Stimulated activated CD4-positive, alpha-beta T cell treated with anti-CD3 and anti-CD28 coated beads, TNF-alpha, amount 100 ng/mL, for 48 hours (primary cell): Measurements from ENCODE around the gene SCART1.
"Not testable (repeated sequence)": the region's sequence is repeated elsewhere in the genome, so short reads cannot be mapped to it uniquely, and the experiment has no call there.

Source experiments
- DNase-seq, 3 donors: peaks; one replicate each; pipeline ENCODE4 v3.0.0-alpha.2; 2020; ENCODE audit warnings: low read depth in 3 of 3

Gene SCART1

DNA sequence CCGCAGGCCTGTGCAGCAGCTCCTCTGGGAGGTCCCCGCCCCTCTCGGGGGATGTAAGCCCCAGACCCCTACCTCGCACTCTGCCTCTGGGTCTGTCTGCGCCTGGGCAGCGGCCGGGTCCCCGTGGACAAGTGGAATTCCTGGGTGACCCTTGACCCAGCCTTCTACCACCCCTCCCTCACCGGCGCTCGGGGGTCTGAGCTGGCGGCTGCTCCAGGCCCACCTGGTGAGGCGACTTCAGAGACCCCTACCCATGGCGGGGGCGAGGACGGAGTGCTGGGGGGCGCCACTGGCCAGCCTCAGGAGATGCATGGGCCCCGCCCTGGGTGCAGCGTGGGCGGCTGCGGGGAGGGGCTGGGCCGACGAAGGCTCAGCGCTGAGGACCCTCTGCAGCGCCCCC lies 21.0 kb upstream of the SCART1 start:
- not testable (repeated sequence) for DNase-seq

DNA sequence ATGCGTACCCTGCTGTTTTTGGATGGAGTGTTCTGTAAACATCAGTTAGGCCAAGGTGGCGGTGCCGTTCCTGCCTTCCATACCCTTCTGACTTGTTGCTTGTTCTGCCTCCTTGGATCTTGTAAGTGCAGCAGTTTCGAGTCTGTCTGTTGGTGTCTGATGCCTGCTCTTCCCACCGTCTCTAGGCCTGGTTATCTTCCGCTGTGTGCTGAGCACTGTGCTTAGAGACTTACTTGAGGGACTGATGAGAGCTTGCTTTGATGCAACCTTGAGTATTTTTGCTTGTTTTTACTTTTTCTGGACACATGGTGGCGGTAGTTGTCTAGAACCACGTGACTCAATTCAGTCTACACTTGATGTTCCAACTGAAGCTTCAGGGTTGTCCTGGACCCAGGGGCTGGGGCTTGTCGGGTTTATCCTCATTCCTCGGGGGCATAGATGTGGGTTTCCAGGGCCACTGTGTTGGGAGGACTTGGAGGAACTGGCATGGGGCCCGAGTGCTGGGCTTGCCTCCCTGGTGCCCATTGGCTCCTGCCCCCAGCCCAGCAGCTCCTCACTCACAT lies 15.0 kb upstream of the SCART1 start:
- DNase-seq, result no peak

DNA sequence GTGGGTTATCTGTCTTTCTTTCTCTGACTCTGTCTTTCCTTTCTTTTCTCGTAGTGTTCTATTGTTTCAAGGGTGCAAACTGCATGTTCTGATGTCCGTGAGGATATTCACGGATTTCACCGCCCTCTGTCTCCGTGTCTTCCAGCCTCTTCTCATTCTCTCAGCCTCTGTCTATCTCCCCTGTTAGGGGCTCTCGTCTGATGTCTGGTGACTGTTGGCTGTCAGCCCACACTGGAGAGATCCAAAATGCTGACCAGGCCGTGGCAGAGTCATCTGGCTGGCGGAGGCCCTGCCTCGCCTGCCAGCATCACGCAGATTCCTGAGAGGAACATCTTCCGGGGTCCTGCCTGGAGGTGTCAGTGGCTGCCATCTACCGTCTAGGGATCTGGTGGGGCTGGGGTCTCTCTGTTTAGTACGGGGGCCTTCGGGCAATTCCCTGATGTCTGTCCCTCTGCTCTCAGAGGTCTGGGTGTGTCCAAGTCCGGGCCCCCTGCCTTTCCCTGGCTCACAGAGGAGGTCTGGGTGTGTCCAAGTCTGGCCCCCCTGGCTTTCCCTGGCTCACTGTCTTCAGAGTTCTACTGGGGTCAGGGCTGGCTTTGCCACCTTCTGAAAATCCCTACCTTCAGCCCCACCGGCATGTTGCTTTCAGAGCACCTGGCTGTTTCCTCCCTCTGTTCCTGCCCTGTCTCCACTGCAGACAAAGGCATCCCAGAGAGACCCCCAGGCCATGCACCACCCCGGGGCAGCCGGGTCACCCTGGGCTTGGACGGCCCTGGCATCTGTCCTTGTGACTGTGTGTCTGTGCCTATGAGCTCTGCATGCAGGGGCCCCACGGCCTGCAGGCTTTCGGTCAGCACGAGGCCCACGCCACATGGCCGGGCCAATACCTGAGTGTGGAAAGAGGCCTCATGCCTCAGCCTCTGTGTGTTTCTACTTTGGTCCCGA lies 14.0 kb upstream of the SCART1 start:
- no peak for DNase-seq

DNA sequence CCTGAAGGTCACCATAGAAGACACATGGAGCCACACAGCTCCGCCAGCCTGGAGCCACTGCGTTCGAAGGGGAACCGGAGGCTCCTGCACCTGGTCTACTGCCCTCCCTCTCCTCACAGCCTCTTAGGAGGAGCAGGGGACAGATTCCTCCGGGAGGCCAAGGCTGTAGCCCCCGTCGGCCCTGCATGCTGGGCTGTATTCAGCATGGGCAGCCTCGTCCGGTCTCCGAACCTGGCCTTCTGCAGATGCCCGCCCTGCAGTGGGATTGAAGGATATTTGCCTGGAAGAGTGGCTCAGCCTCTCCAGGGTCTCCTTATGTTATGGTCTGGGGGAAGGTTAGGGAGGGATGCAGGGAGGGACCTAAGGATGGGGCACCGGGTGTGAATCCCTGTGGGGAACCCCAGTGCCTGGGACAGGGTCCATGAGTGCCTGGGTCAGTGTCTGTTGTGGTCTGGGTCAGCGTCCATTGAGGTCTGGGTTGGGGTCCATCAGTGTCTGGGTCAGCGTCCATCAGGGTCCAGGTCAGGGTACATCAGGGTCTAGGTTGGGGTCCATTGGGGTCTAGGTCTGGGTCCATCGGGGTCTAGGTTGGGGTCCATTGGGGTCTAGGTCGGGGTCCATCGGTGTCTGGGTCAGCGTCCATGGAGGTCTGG lies 13.0 kb upstream of the SCART1 start:
- no peak for DNase-seq

DNA sequence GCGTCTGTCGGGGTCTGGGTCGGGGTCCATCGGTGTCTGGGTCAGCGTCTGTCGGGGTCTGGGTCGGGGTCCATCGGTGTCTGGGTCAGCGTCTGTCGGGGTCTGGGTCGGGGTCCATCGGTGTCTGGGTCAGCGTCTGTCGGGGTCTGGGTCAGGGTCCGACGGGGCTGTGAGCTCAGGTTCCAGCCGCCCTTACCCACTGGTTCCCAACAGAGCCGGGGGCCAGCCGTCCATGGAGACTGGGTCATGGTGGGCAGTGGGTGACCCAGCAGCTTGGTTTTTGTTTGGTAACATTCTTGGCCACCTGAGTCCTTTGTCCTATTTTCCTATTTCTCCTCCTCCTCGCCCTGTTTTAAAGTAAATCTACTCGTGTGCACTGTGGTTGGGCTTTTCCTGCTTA lies 12.4 kb upstream of the SCART1 start:
- DNase-seq, result not testable (repeated sequence)

DNA sequence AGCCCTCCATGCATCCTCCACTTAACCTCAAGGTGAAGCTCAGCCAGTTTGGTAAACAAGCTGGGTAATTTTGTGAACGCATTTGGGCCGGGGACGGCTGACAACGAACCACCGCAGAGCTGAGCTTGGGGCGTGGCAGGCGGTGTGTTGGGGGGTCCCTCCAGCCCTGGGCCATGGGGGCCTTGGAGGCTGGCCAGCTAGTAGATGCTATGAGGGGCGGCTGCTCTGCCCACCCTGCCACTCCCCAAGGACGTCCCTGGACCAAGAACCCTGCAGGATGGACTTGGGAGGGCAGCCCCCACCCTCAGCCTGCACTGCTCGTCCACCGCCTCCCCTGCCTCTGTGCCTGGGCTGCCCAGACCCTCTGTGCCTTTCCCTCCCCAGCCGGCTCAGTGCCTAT lies 12.0 kb upstream of the SCART1 start:
- DNase-seq, result no peak

DNA sequence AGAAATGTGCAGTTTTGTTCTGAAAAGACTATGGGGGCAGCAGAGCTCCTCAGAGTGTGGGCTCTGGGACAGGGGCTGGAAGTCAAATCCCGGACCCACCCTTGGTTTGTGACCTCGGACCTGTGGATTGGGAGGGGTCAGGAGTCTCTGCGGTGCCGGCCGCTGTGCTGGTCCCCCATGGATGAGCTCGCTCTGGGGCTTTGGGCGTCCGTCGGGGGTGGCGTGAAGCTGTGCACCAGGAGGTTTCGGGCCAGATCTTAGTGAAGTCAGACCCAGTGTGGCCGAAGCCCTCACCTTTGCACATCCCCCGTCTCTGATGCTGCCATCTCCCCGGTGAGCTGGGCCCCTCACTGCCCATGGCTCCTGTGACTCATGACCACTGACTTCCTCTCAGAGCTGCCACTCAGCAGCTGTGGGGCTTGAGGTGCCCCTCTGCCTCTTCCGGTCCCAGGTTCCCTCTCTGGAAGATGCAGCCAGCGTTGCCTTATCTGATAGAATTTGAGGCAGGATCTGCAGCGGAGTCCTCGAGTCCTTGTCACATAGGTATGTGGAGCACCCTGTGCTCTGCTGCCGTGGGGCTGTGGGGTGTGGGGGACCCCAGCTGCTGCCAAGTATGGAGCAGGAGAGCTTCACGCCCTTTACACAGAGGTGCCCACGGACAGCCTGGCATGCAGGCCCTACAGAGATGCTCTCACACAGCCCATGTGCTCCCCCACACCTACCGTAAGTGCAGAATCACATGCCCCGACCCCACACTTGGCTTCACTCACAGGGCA lies 11.4 kb upstream of the SCART1 start:
- DNase-seq, result no peak

DNA sequence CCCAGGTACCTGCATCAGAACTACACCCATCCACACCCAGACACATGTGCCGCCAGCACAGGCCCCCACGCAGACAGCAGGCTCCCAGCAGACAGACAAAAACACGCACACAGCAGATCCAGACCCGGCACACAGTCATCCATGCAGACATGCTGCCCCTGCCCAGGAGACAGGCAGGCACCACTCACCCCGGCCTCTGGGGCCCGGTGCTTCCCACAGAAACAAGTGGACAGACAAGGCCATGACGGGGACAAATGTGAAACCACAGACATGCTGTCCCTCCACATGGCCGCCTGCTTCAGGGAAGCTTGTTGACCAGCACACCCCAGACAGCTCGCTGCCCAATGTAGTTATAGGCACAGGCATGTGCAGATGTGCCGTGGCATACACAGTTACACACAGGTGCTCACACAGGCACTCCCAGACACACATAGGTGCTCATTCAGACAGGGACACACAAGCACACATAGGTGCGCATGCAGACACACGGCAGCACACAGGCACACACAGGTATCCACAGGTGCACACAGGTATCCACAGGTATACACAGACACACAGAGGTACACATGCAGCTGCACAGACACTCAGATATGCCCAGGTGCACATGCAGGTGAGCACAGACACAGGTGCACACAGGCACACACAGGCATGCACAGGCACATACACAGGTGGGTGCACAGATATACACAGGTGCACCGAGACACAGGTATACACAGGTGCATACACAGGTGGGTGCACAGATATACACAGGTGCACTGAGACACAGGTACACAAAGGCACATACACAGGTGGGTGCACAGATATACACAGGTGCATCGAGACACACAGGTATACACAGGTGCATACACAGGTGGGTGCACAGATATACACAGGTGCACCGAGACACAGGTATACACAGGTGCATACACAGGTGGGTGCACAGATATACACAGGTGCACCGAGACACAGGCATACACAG lies 10.5 kb upstream of the SCART1 start:
- DNase-seq, result no peak

DNA sequence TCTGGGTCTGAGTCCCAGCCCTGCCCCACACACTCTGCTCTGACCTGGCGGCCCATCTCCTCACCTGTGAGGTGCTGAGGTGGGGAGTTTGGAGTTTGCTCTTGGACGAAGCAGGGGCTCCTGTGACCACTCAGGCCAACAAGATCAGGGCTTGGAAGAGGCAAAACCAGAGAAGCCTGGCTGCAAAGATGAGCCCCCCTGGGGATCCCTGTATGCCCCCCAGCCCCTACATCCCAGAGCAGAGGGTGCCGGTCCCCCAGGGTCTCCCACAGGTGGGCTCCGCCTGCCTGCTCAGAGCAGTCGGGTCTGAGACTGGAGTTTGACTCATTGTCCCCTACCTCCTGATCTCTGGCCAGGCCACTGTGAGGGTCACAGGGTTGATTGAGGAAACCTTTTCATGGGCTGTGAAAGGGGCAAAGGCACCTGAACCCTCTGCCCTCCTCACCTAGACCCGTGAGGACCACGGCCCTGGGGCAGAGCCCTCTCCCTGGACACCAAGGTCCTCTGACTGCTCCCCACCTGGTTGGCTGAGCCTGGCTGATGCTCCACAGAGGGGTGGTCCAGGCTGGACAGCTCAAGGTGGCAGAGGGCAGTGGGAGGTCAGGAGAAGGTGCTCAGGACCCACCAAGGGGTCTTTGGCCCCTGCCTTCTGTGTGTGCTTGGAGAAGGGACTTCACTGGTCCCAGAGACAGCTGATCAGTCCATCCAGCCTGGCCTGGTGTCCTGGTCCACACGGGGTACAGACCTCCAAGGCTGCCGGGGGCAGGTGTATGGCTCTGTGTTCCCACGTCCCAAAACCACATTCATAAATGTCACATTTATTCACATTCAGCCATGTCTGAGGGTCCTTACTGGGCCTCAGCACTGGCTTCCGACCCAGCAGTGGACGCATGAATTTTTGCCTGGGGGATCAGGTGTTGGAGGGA lies 9.1 kb upstream of the SCART1 start:
- no peak for DNase-seq

DNA sequence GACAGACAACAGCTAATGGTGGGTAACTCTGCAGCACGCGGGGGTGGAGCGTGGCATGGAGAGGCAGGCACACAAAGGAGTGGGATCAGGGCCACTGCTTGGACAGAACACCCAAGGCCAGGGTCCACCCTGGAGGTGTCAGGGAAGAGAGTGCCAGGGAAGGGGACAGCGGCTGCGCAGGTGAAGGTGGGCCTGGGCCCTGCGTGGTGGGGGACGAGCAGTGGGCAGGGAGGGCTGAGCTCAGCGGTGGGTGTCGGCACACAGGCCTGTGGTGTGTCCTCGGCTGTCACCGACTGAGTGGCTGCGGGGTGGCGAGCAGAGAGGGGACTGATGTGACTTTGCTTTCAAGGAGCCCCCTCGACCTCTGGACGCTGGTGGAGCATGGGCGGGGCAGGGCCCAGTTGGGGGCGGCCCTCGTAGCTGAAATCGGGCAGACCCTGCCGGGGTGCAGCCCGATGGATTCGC lies 8.4 kb upstream of the SCART1 start:
- no peak for DNase-seq

DNA sequence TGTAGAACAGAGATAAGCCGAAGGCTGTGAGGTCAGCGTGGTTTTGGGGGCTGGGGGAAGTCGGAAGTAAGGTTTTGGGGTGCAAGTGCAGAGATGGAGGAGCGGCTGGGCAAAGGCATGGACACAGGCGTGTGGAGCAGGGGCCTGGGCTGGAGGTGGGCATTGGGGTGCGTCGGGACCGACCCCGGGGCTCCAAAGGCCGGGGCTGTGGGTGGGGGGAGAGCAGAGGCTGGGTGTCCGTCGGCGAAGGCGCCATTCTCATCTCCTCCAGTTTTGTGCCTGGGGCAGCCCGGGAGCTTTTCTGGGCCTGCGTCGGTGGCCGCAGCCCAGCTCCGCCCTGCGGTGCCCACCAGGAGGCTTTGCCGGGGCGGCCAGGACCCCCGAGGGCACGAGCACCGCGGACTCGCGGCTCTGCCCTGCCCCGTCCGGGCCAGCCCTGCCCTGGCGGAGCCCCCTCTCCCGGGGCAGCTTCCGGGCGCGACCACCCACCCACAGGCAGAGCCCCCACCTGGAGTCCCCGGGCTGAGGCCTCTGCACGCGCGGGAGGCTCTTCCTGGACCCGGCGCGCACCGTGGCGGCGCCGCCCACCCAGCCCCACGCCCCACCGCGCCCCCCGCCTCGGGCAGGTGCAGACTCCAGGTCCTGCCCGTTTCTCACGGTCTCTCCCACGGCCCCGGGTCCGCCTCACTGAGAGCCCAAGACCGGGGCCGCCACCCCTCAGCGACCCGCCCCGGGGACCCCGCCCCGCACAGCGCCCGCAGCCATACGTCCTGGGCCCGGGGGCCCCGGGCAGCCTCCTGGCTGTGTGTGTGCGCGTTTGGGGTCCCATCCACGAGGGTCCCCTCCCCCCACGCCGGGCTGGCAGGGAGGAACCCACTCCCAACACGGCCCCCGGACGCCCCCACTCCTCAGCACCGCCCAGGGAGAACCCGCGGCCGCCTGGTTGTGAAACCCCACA lies 7.7 kb upstream of the SCART1 start:
- DNase-seq, result no peak

DNA sequence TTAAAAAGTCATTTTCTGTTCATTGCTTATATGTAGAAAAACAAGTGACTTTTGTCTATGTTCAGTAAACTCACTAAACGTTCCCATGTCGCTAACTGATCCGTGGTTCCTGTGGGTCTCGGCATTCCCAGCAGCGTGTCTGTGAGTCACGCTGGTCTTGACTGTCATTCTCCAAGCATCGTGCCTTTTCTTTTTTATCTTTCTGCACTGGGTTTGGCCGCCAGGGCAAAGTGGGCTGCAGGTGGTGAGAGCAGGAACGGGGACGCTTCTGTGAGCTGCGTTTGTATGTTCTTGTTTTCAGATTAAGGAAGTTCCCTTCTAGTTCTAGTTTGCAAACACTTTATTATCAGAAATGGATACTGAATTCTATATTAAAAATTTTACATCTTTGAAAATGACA lies 6.8 kb upstream of the SCART1 start:
- DNase-seq, result no peak

DNA sequence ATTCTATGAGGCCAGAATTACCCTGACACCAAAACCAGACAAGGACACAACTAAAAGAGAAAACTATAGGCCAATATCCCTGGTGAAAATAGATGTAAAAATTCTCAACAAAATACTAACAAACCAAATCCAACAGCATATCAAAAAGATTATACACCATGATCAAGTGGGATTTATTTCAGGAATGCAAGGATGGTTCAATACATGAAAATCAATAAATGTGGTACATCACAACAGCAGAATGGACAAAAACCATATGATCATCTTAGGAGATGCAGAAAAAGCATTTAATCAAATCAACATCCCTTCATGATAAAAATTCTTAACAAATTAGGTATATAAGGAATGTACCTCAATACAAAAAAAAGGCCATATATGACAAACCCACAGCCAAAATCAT lies 5.6 kb upstream of the SCART1 start:
- no peak for DNase-seq

DNA sequence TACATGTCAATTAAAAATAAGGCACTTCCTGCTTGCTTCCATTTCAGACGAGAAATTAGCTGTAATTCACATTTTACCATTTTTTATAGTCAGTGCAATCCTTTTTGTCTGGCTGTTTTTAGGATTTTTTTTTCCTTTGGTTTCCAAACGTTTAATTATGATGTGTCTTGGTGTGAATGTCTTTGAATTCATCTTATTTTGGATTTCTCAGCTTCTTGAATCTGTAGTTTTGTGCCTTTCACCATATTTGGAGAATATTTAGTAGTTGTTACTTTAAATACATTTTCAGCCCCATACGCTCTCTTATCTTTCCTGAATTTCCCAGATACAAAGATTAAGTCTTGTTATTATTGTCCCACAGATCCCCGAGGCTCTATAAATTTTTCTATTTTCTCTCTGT lies 2.4 kb upstream of the SCART1 start:
- DNase-seq, result no peak

DNA sequence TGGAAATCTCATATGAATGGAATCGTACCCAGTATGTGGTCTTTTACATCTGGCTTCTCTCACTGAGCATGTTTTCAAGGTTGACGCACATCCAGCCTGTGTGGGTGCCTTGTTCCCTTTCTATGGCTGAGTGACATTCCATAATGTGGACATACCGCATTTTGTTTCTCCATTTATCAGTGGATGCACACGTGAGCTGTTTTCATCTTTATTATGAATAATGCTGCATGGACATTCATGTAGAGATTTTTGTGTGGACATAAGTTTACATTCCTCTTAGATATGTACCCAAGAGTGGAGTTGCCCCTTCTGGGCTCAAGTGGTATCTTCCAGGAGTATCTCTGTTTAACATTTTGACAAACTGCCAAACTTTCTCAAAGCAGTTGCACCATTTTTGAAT lies 1.3 kb upstream of the SCART1 start:
- DNase-seq, result no peak

DNA sequence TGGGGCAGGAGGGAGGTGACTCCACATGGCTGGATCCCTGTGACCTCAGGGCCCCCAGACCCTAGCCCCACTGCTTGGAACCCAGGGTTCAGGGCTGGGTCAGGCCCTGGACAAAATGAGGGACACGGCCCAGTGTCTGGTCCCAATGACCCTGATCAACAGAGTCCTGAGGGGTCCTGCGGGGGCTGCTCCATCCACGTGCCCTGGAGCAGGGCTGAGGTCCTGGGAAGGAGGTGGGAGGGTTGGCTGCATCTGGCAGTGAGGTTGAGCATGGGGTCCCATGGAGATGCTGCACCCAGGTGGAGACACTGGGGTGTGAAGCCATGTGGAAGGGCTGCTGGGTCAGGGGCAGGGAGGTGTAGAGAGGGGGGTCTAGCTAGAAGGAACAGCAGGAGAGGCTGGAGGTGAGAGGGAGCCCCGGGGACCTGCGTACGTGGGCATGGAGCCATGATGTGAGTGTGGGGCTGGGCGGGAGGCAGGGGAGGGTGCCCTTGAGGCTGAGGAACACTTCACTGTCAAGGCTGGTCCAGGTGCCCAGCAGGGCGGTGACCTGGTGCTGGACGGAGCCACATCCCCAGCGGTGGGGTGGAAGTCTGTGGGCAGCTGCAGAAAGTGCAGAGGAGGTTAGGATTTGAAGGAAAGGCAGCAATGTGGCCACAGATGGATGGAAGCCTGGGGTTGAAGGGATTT lies 604 bp downstream of the SCART1 start:
- no peak for DNase-seq

DNA sequence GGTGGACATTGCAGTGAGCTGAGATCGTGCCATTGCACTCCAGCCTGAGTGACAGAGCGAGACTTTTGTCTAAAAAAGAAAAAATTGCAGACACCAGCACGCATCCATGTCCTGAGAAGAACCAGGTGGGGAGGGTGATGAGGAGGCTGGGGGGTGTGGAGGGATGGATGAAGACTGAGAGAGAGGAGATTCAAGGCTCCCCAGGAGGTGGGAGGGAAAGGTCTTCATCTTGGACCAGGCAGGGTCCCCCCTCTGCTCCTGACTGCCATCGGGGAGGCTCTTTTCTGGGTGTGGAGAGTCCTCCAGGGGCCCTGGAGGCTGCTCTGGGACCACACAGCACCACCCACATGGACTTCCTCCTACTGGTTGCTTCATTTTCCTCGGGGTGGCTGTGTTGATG lies 1.5 kb downstream of the SCART1 start:
- DNase-seq, result no peak

DNA sequence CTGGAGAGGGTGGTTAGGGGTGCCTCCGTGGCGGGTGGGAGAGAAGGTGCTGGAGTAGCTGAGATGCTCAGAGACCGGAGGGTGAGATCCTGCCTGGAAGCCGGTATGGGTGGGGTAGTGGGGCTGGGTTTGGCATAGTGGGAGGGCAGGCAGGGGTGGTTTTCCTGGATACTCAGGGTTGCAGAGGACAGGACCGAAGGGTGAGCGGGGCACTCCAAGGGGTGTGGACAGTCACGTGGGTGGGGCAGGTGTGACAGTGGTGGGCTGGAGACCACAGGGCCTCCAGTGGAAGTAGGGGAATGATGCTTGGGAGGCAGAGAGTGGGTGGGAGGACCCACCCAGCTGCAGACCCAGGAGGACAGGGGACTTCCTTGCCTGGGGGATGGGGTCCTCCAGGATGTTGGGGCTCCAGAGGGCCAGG lies 1.9 kb downstream of the SCART1 start:
- no peak for DNase-seq
